HEK293 (cell line): ENCODE data around the gene TACR3.

ENCODE experiments used
- CTCF ChIA-PET: fragments of 350-600 bp; formaldehyde crosslinking; extraction: SDS; loops from one replicate; lab custom pipeline; 2021; ENCODE audit warnings: antibody characterized with exemption; lab: Yijun Ruan, JAX
- POLR2A ChIA-PET: fragments of 300-600 bp; formaldehyde crosslinking; extraction: SDS; loops from one replicate; lab custom pipeline; 2020; ENCODE audit warnings: antibody characterized with exemption, inconsistent platforms; lab: Yijun Ruan, JAX
- H3K27ac ChIP-seq: fragments of 200-500 bp; sonication (Bioruptor generic); 2 replicates; pipeline ENCODE4 v1.5.1; 2014; ENCODE audit warnings: low read depth, low read length, control low read depth, inconsistent platforms; ENCODE audit errors: extremely low read depth
- H3K36me3 ChIP-seq, 2 experiments: fragments of 200-500 bp in 1 of 2; sonication (Bioruptor generic) in 1 of 2; 1 replicate in 1 of 2; 2 replicates in 1 of 2; pipeline ENCODE4 v1.5.1; 2014 to 2017; ENCODE audit warnings: inconsistent platforms in 2 of 2, low read length in 2 of 2; ENCODE audit not compliant: control insufficient read depth in 2 of 2, insufficient read depth in 1 of 2
- H3K4me1 ChIP-seq: fragments of 200-500 bp; sonication (Bioruptor generic); 2 replicates; pipeline ENCODE4 v1.5.1; 2014; ENCODE audit warnings: mild to moderate bottlenecking, low read length, inconsistent platforms; ENCODE audit not compliant: control insufficient read depth, insufficient read depth
- H3K4me3 ChIP-seq: 2 replicates; pipeline ENCODE4 v1.5.1; 2011; ENCODE audit warnings: low read depth, mild to moderate bottlenecking, control low read depth, low read length, moderate library complexity
- H3K9me3 ChIP-seq: fragments of 200-500 bp; sonication (Bioruptor generic); 2 replicates; pipeline ENCODE4 v1.5.1; 2014; ENCODE audit warnings: low read depth, low read length, inconsistent platforms; ENCODE audit not compliant: control insufficient read depth, insufficient read depth
- MYNN ChIP-seq: fragments of 450-650 bp; formaldehyde crosslinking; IDR thresholded peaks from 2 replicates; pipeline ENCODE4 v1.5.1; 2016; ENCODE audit warnings: missing biosample characterization, missing genetic modification characterization, borderline replicate concordance
- ZBTB48 ChIP-seq: fragments of 450-650 bp; formaldehyde crosslinking; IDR thresholded peaks from 2 replicates; pipeline ENCODE4 v1.5.1; 2016; ENCODE audit warnings: missing biosample characterization, missing genetic modification characterization
- ZFP37 ChIP-seq: fragments of 450-650 bp; formaldehyde crosslinking; IDR thresholded peaks from 2 replicates; pipeline ENCODE4 v1.5.1; 2016; ENCODE audit warnings: missing biosample characterization, missing genetic modification characterization
- ZFP41 ChIP-seq: fragments of 450-650 bp; formaldehyde crosslinking; IDR thresholded peaks from 2 replicates; pipeline ENCODE4 v1.5.1; 2016; ENCODE audit warnings: missing biosample characterization, missing genetic modification characterization, borderline replicate concordance
- ZNF132 ChIP-seq: fragments of 450-650 bp; formaldehyde crosslinking; IDR thresholded peaks from 2 replicates; pipeline ENCODE4 v1.5.1; 2017; ENCODE audit warnings: missing biosample characterization, missing genetic modification characterization, borderline replicate concordance
- ZNF239 ChIP-seq: fragments of 450-650 bp; formaldehyde crosslinking; IDR thresholded peaks from 2 replicates; pipeline ENCODE4 v1.5.1; 2016; ENCODE audit warnings: missing biosample characterization, missing genetic modification characterization
- ZNF311 ChIP-seq: fragments of 450-650 bp; formaldehyde crosslinking; IDR thresholded peaks from 2 replicates; pipeline ENCODE4 v1.5.1; 2017; ENCODE audit warnings: missing biosample characterization, missing genetic modification characterization, borderline replicate concordance
- ZNF37A ChIP-seq: fragments of 450-650 bp; IDR thresholded peaks from 2 replicates; pipeline ENCODE4 v1.5.1; 2018; ENCODE audit warnings: missing biosample characterization, missing genetic modification characterization
- ZNF660 ChIP-seq: fragments of 450-650 bp; IDR thresholded peaks from 2 replicates; pipeline ENCODE4 v1.5.1; 2018; ENCODE audit warnings: missing biosample characterization, mild to moderate bottlenecking, missing genetic modification characterization
- ZNF747 ChIP-seq: fragments of 450-650 bp; formaldehyde crosslinking; IDR thresholded peaks from 2 replicates; pipeline ENCODE4 v1.5.1; 2016; ENCODE audit warnings: missing biosample characterization, missing genetic modification characterization
- ZXDB ChIP-seq: fragments of 450-650 bp; formaldehyde crosslinking; IDR thresholded peaks from 2 replicates; pipeline ENCODE4 v1.5.1; 2016; ENCODE audit warnings: missing biosample characterization, missing genetic modification characterization
- TF ChIP-seq, protein P1 (sequence below): fragments of 450-650 bp; formaldehyde crosslinking; IDR thresholded peaks from 2 replicates; pipeline ENCODE4 v1.5.1; 2016; ENCODE audit warnings: missing biosample characterization, missing genetic modification characterization
- TF ChIP-seq, protein P2 (sequence below): fragments of 450-650 bp; formaldehyde crosslinking; IDR thresholded peaks from 2 replicates; pipeline ENCODE4 v1.5.1; 2016; ENCODE audit warnings: missing biosample characterization, missing genetic modification characterization
- TF ChIP-seq, protein P3 (sequence below): fragments of 450-650 bp; formaldehyde crosslinking; IDR thresholded peaks from 2 replicates; pipeline ENCODE4 v1.5.1; 2016; ENCODE audit warnings: missing biosample characterization, missing genetic modification characterization, borderline replicate concordance
- TF ChIP-seq, protein P4 (sequence below): fragments of 450-650 bp; formaldehyde crosslinking; IDR thresholded peaks from 2 replicates; pipeline ENCODE4 v1.5.1; 2017; ENCODE audit warnings: missing biosample characterization, missing genetic modification characterization
- TF ChIP-seq, protein P5 (sequence below): fragments of 450-650 bp; formaldehyde crosslinking; IDR thresholded peaks from 2 replicates; pipeline ENCODE4 v1.5.1; 2016; ENCODE audit warnings: missing biosample characterization, missing genetic modification characterization
- TF ChIP-seq, protein P6 (sequence below): fragments of 450-650 bp; formaldehyde crosslinking; IDR thresholded peaks from 2 replicates; pipeline ENCODE4 v1.5.1; 2016; ENCODE audit warnings: missing biosample characterization, missing genetic modification characterization
- TF ChIP-seq, protein P7 (sequence below): fragments of 450-650 bp; formaldehyde crosslinking; IDR thresholded peaks from 2 replicates; pipeline ENCODE4 v1.5.1; 2016; ENCODE audit warnings: missing biosample characterization, missing genetic modification characterization

Gene TACR3

DNA sequence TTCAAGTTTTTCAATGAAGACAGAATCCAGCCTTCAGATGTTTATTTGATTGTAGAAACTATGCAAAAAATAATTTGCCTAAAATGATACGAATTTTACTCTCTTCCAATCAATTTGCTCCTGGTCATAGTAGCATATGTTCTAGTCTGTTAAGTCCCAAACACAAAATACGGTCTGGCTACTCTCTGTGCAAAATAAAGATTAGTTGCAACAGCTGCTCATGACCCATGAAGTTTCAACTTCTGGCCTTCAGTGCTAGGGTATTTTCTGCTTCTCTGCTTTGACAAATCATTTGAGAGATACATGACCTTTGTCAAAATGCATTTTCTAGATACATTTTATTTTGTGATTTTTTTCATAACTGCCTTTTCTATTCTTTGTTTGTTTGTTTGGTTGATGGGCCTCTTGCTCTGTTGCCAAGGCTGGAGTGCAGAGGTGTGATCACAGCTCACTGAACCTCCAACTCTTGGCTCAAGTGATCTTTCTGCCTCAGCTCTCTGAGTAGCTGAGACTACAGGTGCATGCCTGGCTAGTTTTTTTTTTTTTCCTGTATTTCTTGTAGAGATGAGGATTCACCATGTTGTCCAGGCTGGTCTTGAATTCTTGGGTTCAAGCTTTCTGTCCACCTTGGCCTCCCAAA is 55.2 kb downstream of the TACR3 start (continued):
- no peak for TF ChIP-seq ZBTB48 (tag by site-specific recombination)
- TF ChIP-seq, protein P1, sequence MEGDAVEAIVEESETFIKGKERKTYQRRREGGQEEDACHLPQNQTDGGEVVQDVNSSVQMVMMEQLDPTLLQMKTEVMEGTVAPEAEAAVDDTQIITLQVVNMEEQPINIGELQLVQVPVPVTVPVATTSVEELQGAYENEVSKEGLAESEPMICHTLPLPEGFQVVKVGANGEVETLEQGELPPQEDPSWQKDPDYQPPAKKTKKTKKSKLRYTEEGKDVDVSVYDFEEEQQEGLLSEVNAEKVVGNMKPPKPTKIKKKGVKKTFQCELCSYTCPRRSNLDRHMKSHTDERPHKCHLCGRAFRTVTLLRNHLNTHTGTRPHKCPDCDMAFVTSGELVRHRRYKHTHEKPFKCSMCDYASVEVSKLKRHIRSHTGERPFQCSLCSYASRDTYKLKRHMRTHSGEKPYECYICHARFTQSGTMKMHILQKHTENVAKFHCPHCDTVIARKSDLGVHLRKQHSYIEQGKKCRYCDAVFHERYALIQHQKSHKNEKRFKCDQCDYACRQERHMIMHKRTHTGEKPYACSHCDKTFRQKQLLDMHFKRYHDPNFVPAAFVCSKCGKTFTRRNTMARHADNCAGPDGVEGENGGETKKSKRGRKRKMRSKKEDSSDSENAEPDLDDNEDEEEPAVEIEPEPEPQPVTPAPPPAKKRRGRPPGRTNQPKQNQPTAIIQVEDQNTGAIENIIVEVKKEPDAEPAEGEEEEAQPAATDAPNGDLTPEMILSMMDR, result no peak
- TF ChIP-seq, protein P2, sequence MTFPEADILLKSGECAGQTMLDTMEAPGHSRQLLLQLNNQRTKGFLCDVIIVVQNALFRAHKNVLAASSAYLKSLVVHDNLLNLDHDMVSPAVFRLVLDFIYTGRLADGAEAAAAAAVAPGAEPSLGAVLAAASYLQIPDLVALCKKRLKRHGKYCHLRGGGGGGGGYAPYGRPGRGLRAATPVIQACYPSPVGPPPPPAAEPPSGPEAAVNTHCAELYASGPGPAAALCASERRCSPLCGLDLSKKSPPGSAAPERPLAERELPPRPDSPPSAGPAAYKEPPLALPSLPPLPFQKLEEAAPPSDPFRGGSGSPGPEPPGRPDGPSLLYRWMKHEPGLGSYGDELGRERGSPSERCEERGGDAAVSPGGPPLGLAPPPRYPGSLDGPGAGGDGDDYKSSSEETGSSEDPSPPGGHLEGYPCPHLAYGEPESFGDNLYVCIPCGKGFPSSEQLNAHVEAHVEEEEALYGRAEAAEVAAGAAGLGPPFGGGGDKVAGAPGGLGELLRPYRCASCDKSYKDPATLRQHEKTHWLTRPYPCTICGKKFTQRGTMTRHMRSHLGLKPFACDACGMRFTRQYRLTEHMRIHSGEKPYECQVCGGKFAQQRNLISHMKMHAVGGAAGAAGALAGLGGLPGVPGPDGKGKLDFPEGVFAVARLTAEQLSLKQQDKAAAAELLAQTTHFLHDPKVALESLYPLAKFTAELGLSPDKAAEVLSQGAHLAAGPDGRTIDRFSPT (tag by site-specific recombination), result no peak

DNA sequence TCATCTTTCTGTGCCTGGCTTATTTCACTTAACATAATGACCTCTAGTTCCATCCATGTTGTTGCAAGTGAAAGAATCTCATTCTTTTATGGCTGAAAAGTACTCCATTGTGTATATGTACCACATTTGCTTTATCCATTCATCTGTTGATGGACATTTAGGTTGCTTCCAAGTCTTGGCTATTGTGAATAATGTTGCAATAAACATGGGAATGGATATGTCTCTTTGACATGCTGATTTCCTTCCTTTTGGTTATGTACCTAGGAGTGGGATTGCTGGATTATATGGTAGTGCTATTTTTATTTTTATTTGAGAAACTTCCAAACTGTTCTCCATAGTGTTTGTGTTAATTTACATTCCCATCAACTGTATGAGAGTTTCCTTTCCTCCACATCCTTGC is 71.2 kb downstream of the TACR3 start:
- Histone ChIP-seq H3K36me3 (no peaks in the 10 kb centered on the region), H3K4me1 (no peaks in the 10 kb centered on the region), H3K27ac (no peak overlapping the region), H3K9me3 (no peaks in the 10 kb centered on the region), H3K4me3 (no peak overlapping the region)
- ChIA-PET POLR2A (no interaction called here), CTCF (interaction anchor here (1.0 kb wide), 1 partner anchor 138 kb away, joined by 3 read pairs; no protein-coding TSS in a partner anchor)
- TF ChIP-seq ZNF239 (tag by site-specific recombination) (no peak), ZNF747 (tag by site-specific recombination) (no peak), ZNF37A (tag by site-specific recombination) (no peak), ZXDB (tag by site-specific recombination) (no peak), ZNF311 (tag by site-specific recombination) (no peak), ZNF132 (tag by site-specific recombination) (no peak), ZFP41 (no peak), MYNN (tag by site-specific recombination) (no peak), ZNF660 (tag by site-specific recombination) (no peak), ZFP37 (tag by site-specific recombination) (no peak)
- TF ChIP-seq, protein P3, sequence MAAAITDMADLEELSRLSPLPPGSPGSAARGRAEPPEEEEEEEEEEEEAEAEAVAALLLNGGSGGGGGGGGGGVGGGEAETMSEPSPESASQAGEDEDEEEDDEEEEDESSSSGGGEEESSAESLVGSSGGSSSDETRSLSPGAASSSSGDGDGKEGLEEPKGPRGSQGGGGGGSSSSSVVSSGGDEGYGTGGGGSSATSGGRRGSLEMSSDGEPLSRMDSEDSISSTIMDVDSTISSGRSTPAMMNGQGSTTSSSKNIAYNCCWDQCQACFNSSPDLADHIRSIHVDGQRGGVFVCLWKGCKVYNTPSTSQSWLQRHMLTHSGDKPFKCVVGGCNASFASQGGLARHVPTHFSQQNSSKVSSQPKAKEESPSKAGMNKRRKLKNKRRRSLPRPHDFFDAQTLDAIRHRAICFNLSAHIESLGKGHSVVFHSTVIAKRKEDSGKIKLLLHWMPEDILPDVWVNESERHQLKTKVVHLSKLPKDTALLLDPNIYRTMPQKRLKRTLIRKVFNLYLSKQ (tag by site-specific recombination), result no peak
- TF ChIP-seq, protein P4, sequence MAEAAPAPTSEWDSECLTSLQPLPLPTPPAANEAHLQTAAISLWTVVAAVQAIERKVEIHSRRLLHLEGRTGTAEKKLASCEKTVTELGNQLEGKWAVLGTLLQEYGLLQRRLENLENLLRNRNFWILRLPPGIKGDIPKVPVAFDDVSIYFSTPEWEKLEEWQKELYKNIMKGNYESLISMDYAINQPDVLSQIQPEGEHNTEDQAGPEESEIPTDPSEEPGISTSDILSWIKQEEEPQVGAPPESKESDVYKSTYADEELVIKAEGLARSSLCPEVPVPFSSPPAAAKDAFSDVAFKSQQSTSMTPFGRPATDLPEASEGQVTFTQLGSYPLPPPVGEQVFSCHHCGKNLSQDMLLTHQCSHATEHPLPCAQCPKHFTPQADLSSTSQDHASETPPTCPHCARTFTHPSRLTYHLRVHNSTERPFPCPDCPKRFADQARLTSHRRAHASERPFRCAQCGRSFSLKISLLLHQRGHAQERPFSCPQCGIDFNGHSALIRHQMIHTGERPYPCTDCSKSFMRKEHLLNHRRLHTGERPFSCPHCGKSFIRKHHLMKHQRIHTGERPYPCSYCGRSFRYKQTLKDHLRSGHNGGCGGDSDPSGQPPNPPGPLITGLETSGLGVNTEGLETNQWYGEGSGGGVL (tag by site-specific recombination), result no peak
- TF ChIP-seq, protein P5, sequence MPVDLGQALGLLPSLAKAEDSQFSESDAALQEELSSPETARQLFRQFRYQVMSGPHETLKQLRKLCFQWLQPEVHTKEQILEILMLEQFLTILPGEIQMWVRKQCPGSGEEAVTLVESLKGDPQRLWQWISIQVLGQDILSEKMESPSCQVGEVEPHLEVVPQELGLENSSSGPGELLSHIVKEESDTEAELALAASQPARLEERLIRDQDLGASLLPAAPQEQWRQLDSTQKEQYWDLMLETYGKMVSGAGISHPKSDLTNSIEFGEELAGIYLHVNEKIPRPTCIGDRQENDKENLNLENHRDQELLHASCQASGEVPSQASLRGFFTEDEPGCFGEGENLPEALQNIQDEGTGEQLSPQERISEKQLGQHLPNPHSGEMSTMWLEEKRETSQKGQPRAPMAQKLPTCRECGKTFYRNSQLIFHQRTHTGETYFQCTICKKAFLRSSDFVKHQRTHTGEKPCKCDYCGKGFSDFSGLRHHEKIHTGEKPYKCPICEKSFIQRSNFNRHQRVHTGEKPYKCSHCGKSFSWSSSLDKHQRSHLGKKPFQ, result no peak
- TF ChIP-seq, protein P6, sequence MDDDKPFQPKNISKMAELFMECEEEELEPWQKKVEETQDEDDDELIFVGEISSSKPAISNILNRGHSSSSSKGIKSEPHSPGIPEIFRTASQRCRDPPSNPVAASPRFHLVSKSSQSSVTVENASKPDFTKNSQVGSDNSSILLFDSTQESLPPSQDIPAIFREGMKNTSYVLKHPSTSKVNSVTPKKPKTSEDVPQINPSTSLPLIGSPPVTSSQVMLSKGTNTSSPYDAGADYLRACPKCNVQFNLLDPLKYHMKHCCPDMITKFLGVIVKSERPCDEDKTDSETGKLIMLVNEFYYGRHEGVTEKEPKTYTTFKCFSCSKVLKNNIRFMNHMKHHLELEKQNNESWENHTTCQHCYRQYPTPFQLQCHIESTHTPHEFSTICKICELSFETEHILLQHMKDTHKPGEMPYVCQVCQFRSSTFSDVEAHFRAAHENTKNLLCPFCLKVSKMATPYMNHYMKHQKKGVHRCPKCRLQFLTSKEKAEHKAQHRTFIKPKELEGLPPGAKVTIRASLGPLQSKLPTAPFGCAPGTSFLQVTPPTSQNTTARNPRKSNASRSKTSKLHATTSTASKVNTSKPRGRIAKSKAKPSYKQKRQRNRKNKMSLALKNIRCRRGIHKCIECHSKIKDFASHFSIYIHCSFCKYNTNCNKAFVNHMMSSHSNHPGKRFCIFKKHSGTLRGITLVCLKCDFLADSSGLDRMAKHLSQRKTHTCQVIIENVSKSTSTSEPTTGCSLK (tag by site-specific recombination), result no peak
- TF ChIP-seq, protein P7, sequence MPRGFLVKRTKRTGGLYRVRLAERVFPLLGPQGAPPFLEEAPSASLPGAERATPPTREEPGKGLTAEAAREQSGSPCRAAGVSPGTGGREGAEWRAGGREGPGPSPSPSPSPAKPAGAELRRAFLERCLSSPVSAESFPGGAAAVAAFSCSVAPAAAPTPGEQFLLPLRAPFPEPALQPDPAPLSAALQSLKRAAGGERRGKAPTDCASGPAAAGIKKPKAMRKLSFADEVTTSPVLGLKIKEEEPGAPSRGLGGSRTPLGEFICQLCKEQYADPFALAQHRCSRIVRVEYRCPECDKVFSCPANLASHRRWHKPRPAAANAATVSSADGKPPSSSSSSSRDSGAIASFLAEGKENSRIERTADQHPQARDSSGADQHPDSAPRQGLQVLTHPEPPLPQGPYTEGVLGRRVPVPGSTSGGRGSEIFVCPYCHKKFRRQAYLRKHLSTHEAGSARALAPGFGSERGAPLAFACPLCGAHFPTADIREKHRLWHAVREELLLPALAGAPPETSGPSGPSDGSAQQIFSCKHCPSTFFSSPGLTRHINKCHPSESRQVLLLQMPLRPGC (tag by site-specific recombination), result no peak
